Keratinocyte (primary cell): ENCODE results near the gene BLMH. TPM values are rescaled to one million over a fixed set of nuclear protein-coding genes. Genes with fewer than 3 reads are reported as not detected.

ENCODE experiments used
- DNase-seq: peaks from one replicate; pipeline ENCODE4 v3.0.0-alpha.2; 2011; ENCODE audit warnings: low read depth, missing footprints, low spot score
- FAIRE-seq: peaks from 2 replicates; lab custom pipeline; 2011; peaks lifted over from hg19 to GRCh38; lab: Jason Lieb, UNC
- H2AFZ ChIP-seq: 2 replicates; pipeline ENCODE4 v1.6.0; 2012; ENCODE audit warnings: low read length, control low read depth, inconsistent platforms; ENCODE audit not compliant: control insufficient read depth
- H3K27ac ChIP-seq: 2 replicates; pipeline ENCODE4 v1.5.1; 2011; ENCODE audit warnings: low read length; ENCODE audit not compliant: control insufficient read depth, insufficient read depth
- H3K27me3 ChIP-seq: 3 replicates; pipeline ENCODE4 v1.6.0; 2011; ENCODE audit warnings: low read length; ENCODE audit not compliant: control insufficient read depth, insufficient read depth; ENCODE audit errors: extremely low read depth
- H3K36me3 ChIP-seq, 2 experiments: 2 replicates in 1 of 2; 3 replicates in 1 of 2; pipeline ENCODE4 v1.5.1; 2011; ENCODE audit warnings: low read length in 2 of 2, mild to moderate bottlenecking in 1 of 2; ENCODE audit not compliant: control insufficient read depth in 2 of 2, insufficient read depth in 2 of 2; ENCODE audit errors: extremely low read depth in 1 of 2
- H3K4me1 ChIP-seq: 3 replicates; pipeline ENCODE4 v1.5.1; 2011; ENCODE audit warnings: low read length; ENCODE audit not compliant: control insufficient read depth, insufficient read depth; ENCODE audit errors: extremely low read depth
- H3K4me2 ChIP-seq: 3 replicates; pipeline ENCODE4 v1.6.0; 2011; ENCODE audit warnings: low read depth, low read length; ENCODE audit not compliant: control insufficient read depth, insufficient read depth; ENCODE audit errors: extremely low read depth
- H3K4me3 ChIP-seq, 3 experiments: fragments of 200-600 bp in 1 of 3; sonication (generic) in 1 of 3; 2 replicates in 2 of 3; 3 replicates in 1 of 3; pipeline ENCODE4 v1.5.1; 2011 to 2016; ENCODE audit warnings: low read length in 3 of 3, mild to moderate bottlenecking in 3 of 3, control low read depth in 2 of 3, inconsistent platforms in 1 of 3, low read depth in 1 of 3, mixed read lengths in 1 of 3, mixed run types in 1 of 3, moderate library complexity in 1 of 3; ENCODE audit not compliant: control insufficient read depth in 2 of 3, insufficient read depth in 2 of 3; ENCODE audit errors: extremely low read depth in 1 of 3
- H3K79me2 ChIP-seq: 2 replicates; pipeline ENCODE4 v1.6.0; 2012; ENCODE audit warnings: low read length; ENCODE audit not compliant: control insufficient read depth, insufficient read depth
- H3K9ac ChIP-seq: 3 replicates; pipeline ENCODE4 v1.6.0; 2011; ENCODE audit warnings: low read length; ENCODE audit not compliant: control insufficient read depth, insufficient read depth; ENCODE audit errors: extremely low read depth
- H3K9me1 ChIP-seq: 3 replicates; pipeline ENCODE4 v1.6.0; 2011; ENCODE audit warnings: low read length; ENCODE audit not compliant: control insufficient read depth, insufficient read depth; ENCODE audit errors: extremely low read depth
- H3K9me3 ChIP-seq: 2 replicates; pipeline ENCODE4 v1.5.1; 2012; ENCODE audit warnings: low read depth, low read length; ENCODE audit not compliant: control insufficient read depth
- H4K20me1 ChIP-seq: 3 replicates; pipeline ENCODE4 v1.6.0; 2011; ENCODE audit warnings: low read length; ENCODE audit not compliant: control insufficient read depth, insufficient read depth; ENCODE audit errors: extremely low read depth
- CTCF ChIP-seq, 3 experiments: IDR thresholded peaks in 1 of 3; conservative IDR thresholded peaks in 1 of 3; optimal IDR thresholded peaks in 1 of 3; 2 replicates in 2 of 3; 3 replicates in 1 of 3; pipeline versions ENCODE3 to v1.5.1; 2011; ENCODE audit warnings: low read length in 3 of 3, mild to moderate bottlenecking in 3 of 3, moderate library complexity in 2 of 3, control low read depth in 1 of 3, inconsistent platforms in 1 of 3; ENCODE audit not compliant: insufficient read depth in 2 of 3; ENCODE audit errors: extremely low read depth in 1 of 3
- EZH2 ChIP-seq: IDR thresholded peaks from one replicate; pipeline ENCODE4 v1.6.1; 2012; ENCODE audit warnings: inconsistent platforms, mild to moderate bottlenecking, low read length, moderate library complexity
- dilution Hi-C: fragments of 300-500 bp; cut with MboI; formaldehyde crosslinking; loops from one replicate; pipeline ENCODE4 v1.7.0; 2020; ENCODE audit warnings: low sequenced_read_pairs; ENCODE audit not compliant: extremely low pct_ligation_motif_present
- polyA plus RNA-seq, 5 experiments: library from polyadenylated mRNA; depleted of rRNA in 3 of 5; stranded (reverse) in 3 of 5; stranded (forward) in 1 of 5; unstranded in 1 of 5; fragments of >200 nt; gene quantifications; 1 replicate in 1 of 5; 2 replicates in 3 of 5; 3 replicates in 1 of 5; pipeline versions ENCODE4 v1.2.1 to v1.2.3, GENCODE V29; 2011 to 2012; ENCODE audit warnings: missing spikeins in 2 of 5, low read depth in 1 of 5, low replicate concordance in 1 of 5

Gene BLMH
- polyA plus RNA-seq, 1 donor (not counting 4 experiments of a cell fraction or from before 2014, with no cell fraction given), result 4.2 TPM

GRCh38 chr17:30240177-30240576, 51.6 kb downstream of the BLMH start:
- Histone ChIP-seq H3K27me3 (peaks cover 54% of the 10 kb centered on the region), H2AFZ (no peak overlapping the region), H4K20me1 (no peaks in the 10 kb centered on the region), H3K4me2 (no peak overlapping the region), H3K27ac (no peak overlapping the region), H3K4me3 (no peak overlapping the region), H3K9ac (no peak overlapping the region), H3K79me2 (no peaks in the 10 kb centered on the region), H3K9me3 (no peaks in the 10 kb centered on the region), H3K4me1 (peaks cover 8% of the 10 kb centered on the region), H3K36me3 (no peaks in the 10 kb centered on the region), H3K9me1 (no peaks in the 10 kb centered on the region)
- DNase-seq (no peak), FAIRE-seq (no peak)
- TF ChIP-seq EZH2 (no peak), CTCF (optimal IDR thresholded peaks at IDR 0.05 in 1 of 3, IDR thresholded peaks at IDR 0.05 in 1 of 3, conservative IDR thresholded peaks at IDR 0.05 in 1 of 3; ENCODE audit: extremely low read depth in 1 of 3, insufficient read depth in 2 of 3, low read length in 3 of 3) (no peak)
- dilution Hi-C loops, result no loop called here

DNA sequence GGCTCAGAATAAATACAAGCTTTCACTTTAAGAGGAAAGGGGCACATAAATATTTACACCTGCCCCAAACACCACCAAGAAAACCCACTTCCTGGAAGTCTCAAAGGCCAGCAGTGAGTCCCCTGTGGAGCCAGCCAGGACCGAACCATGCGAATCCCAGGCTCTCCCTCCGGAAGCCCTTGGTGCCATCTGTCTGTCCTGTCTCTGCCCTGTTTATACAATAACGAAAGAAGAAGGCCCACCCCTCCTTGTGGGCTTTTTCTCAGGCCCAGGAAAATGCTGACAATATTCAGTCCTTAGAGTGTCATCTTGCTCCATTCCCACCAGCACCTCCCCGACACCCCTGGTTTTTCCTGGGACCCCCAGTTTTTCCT, 52.7 kb downstream of the BLMH start:
- dilution Hi-C loops, result no loop called here
- peaks cover 60% of the 10 kb centered on the region for H3K27me3 ChIP-seq

More for the DNA sequence above, 52.7 kb downstream of the BLMH start:
- Histone ChIP-seq H3K27ac (no peak overlapping the region), H3K9me1 (no peaks in the 10 kb centered on the region), H3K4me1 (peaks cover 8% of the 10 kb centered on the region), H3K9me3 (no peaks in the 10 kb centered on the region), H3K9ac (no peak overlapping the region), H3K36me3 (no peaks in the 10 kb centered on the region), H3K4me3 (no peak overlapping the region), H3K4me2 (no peak overlapping the region), H4K20me1 (no peaks in the 10 kb centered on the region), H3K79me2 (no peaks in the 10 kb centered on the region), H2AFZ (no peak overlapping the region)
- DNase-seq (no peak), FAIRE-seq (no peak)
- TF ChIP-seq EZH2 (no peak), CTCF (optimal IDR thresholded peaks at IDR 0.05 in 1 of 3, IDR thresholded peaks at IDR 0.05 in 1 of 3, conservative IDR thresholded peaks at IDR 0.05 in 1 of 3; ENCODE audit: extremely low read depth in 1 of 3, insufficient read depth in 2 of 3, low read length in 3 of 3) (no peak)
